HEK293T (cell line): ENCODE results near the gene IFFO2.

Experiments
- L3MBTL2 ChIP-seq: fragments of 450-650 bp; conservative IDR thresholded peaks from 2 replicates; pipeline ENCODE4 v1.6.1; 2016; ENCODE audit warnings: mild to moderate bottlenecking
- SP1 ChIP-seq: fragments of 450-650 bp; IDR thresholded peaks from 2 replicates; pipeline ENCODE4 v1.6.1; 2017
- ZNF384 ChIP-seq: fragments of 450-650 bp; IDR thresholded peaks from 2 replicates; pipeline ENCODE4 v1.6.1; 2016

- TF ChIP-seq SP1 (no peak), ZNF384 (no peak), L3MBTL2 (no peak)
Measured at GRCh38 chr1:18922319-18922726, 34.2 kb downstream of the IFFO2 start.
